Hepatocyte (in vitro differentiated cells): ENCODE measurements around the gene TMEM161A. TPM values are rescaled to one million over a fixed set of nuclear protein-coding genes. Genes with fewer than 3 reads are reported as not detected.

ENCODE experiments used
- DNase-seq: peaks from one replicate; pipeline ENCODE4 v3.0.0-alpha.2; 2016; ENCODE audit warnings: low spot score
- H2AFZ ChIP-seq: fragments of 200-600 bp; sonication (generic); 2 replicates; pipeline ENCODE4 v1.6.0; 2016; ENCODE audit warnings: antibody characterized with exemption, mild to moderate bottlenecking
- H3K27ac ChIP-seq: fragments of 200-600 bp; sonication (generic); 2 replicates; pipeline ENCODE4 v1.5.1; 2016; ENCODE audit warnings: mild to moderate bottlenecking
- H3K27me3 ChIP-seq: fragments of 200-600 bp; sonication (generic); 2 replicates; pipeline ENCODE4 v1.6.1; 2016
- H3K36me3 ChIP-seq: fragments of 200-600 bp; sonication (generic); replicated peaks from 2 replicates; pipeline ENCODE4 v1.5.1; 2016; ENCODE audit warnings: low read depth; ENCODE audit not compliant: insufficient read depth
- H3K4me1 ChIP-seq: fragments of 200-600 bp; sonication (generic); 2 replicates; pipeline ENCODE4 v1.5.1; 2016; ENCODE audit warnings: mild to moderate bottlenecking, moderate library complexity; ENCODE audit not compliant: insufficient read depth
- H3K4me2 ChIP-seq: fragments of 200-600 bp; sonication (generic); 2 replicates; pipeline ENCODE4 v1.6.0; 2016
- H3K4me3 ChIP-seq: fragments of 200-600 bp; sonication (generic); 2 replicates; pipeline ENCODE4 v1.5.1; 2016; ENCODE audit warnings: mild to moderate bottlenecking
- H3K79me2 ChIP-seq: fragments of 200-600 bp; sonication (generic); 2 replicates; pipeline ENCODE4 v1.6.0; 2017; ENCODE audit warnings: mild to moderate bottlenecking
- H3K9me2 ChIP-seq: fragments of 200-600 bp; sonication (generic); replicated peaks from 2 replicates; pipeline ENCODE4 v1.6.0; 2017; ENCODE audit warnings: mild to moderate bottlenecking; ENCODE audit not compliant: insufficient read depth
- H3K9me3 ChIP-seq: fragments of 200-600 bp; sonication (generic); 2 replicates; pipeline ENCODE4 v1.5.1; 2016; ENCODE audit warnings: low read depth, mild to moderate bottlenecking
- H4K20me1 ChIP-seq: fragments of 200-600 bp; sonication (generic); 2 replicates; pipeline ENCODE4 v1.6.0; 2016; ENCODE audit warnings: mild to moderate bottlenecking; ENCODE audit not compliant: insufficient read depth, poor library complexity, severe bottlenecking
- CTCF ChIP-seq: fragments of 200-600 bp; sonication (generic); IDR thresholded peaks from 2 replicates; pipeline ENCODE4 v1.5.1; 2016; ENCODE audit warnings: antibody characterized with exemption, mild to moderate bottlenecking; ENCODE audit not compliant: poor library complexity
- EZH2 ChIP-seq: fragments of 200-600 bp; sonication (generic); IDR thresholded peaks from 2 replicates; pipeline ENCODE4 v1.6.1; 2016; ENCODE audit warnings: antibody characterized with exemption, mild to moderate bottlenecking, borderline replicate concordance
- EZH2phosphoT487 ChIP-seq: fragments of 200-600 bp; sonication (generic); IDR thresholded peaks from one replicate; pipeline ENCODE4 v1.6.1; 2018; ENCODE audit warnings: antibody characterized with exemption, mild to moderate bottlenecking, low read depth, moderate library complexity; ENCODE audit not compliant: unreplicated experiment, severe bottlenecking
- WGBS: methylation state at CpG from one replicate; pipeline ENCODE4 v1.1.6; 2016; ENCODE audit warnings: low lambda C conversion rate; ENCODE audit errors: missing lambda C conversion rate; 5-methylcytosine and 5-hydroxymethylcytosine counted together
- polyA plus RNA-seq: library from polyadenylated mRNA; unstranded; fragments of >200 nt; fragmentation: Nextera tagmentation; extraction: Ambion mirVana; gene quantifications from 2 replicates; pipeline ENCODE4 v1.2.1, GENCODE V29; 2016
- total RNA-seq: library from RNA; depleted of rRNA; stranded (reverse); fragments of >200 nt; gene quantifications from 2 replicates; pipeline ENCODE4 v1.2.3, GENCODE V29; 2014

Gene TMEM161A
- total and polyA plus RNA-seq, 2 experiments from 2014 or later = 22.1 to 48.5 TPM

- no peak for TF ChIP-seq EZH2
- no peak for TF ChIP-seq EZH2phosphoT487
- TF ChIP-seq CTCF = no peak
- Histone ChIP-seq H3K27me3 (no peaks in the 10 kb centered on the region), H2AFZ (no peak overlapping the region), H3K4me1 (no peaks in the 10 kb centered on the region), H3K79me2 (no peaks in the 10 kb centered on the region), H3K36me3 (no peaks in the 10 kb centered on the region), H3K9me2 (no peaks in the 10 kb centered on the region), H3K4me2 (no peak overlapping the region), H3K4me3 (no peak overlapping the region), H3K27ac (no peak overlapping the region), H3K9me3 (no peaks in the 10 kb centered on the region), H4K20me1 (no peaks in the 10 kb centered on the region)
- no peak for DNase-seq
- 88% methylated on average over 2 of the region's 2 CpGs for WGBS
These were observed 50.6 kb downstream of the TMEM161A start for GRCh38 chr19:19087676-19088075.

- Histone ChIP-seq H3K4me1 (no peaks in the 10 kb centered on the region), H4K20me1 (no peaks in the 10 kb centered on the region), H2AFZ (no peak overlapping the region), H3K9me3 (no peaks in the 10 kb centered on the region), H3K79me2 (no peaks in the 10 kb centered on the region), H3K27ac (no peak overlapping the region), H3K36me3 (no peaks in the 10 kb centered on the region), H3K4me2 (no peak overlapping the region), H3K4me3 (no peak overlapping the region), H3K9me2 (no peaks in the 10 kb centered on the region), H3K27me3 (no peaks in the 10 kb centered on the region)
- DNase-seq = no peak
- TF ChIP-seq EZH2 = no peak
- no peak for TF ChIP-seq EZH2phosphoT487
- TF ChIP-seq CTCF = no peak
- WGBS = 93% methylated on average over 7 of the region's 10 CpGs
These were observed 54.7 kb downstream of the TMEM161A start for GRCh38 chr19:19083413-19084178.

GRCh38 chr19:19081642-19082151 lies 56.6 kb downstream of the TMEM161A start:
- H3K4me2 ChIP-seq = no peak overlapping the region
- no peak for DNase-seq
- 86% methylated on average over 16 of the region's 16 CpGs for WGBS

More at GRCh38 chr19:19081642-19082151, 56.6 kb downstream of the TMEM161A start:
- H2AFZ ChIP-seq = no peak overlapping the region
- no peak overlapping the region for H3K27ac ChIP-seq
- H3K4me3 ChIP-seq = no peak overlapping the region
- no peaks in the 10 kb centered on the region for H3K9me3 ChIP-seq
- no peaks in the 10 kb centered on the region for H3K36me3 ChIP-seq
- H3K27me3 ChIP-seq = no peaks in the 10 kb centered on the region
- no peaks in the 10 kb centered on the region for H3K9me2 ChIP-seq
- H3K79me2 ChIP-seq = no peaks in the 10 kb centered on the region
- TF ChIP-seq EZH2phosphoT487 (no peak), CTCF (no peak)
- no peaks in the 10 kb centered on the region for H3K4me1 ChIP-seq
- no peaks in the 10 kb centered on the region for H4K20me1 ChIP-seq
